Stimulated activated CD4-positive, alpha-beta T cell treated with anti-CD3 and anti-CD28 coated beads, Interleukin-4, amount 100 ng/mL, for 4 hours (primary cell): ENCODE data around the gene ST3GAL2.

Experiments used
- DNase-seq, 2 experiments: peaks; one replicate each; pipeline ENCODE4 v3.0.0-alpha.2; 2020

Gene ST3GAL2

GRCh38 chr16:70437582-70438557, 1.0 kb downstream of the ST3GAL2 start:
- DNase-seq: peak in 1 of 2 experiments; percentile 9

- DNase-seq: no peak
Measured at GRCh38 chr16:70437017-70437581, 1.8 kb downstream of the ST3GAL2 start.

- no peak for DNase-seq
Measured at GRCh38 chr16:70434484-70435260, 4.2 kb downstream of the ST3GAL2 start.

- DNase-seq: no peak
Measured at GRCh38 chr16:70433458-70434103, 5.3 kb downstream of the ST3GAL2 start.

GRCh38 chr16:70432723-70433457, 6.0 kb downstream of the ST3GAL2 start:
- DNase-seq: no peak

- DNase-seq: no peak
Measured at GRCh38 chr16:70432356-70432722, 6.6 kb downstream of the ST3GAL2 start.

GRCh38 chr16:70430667-70431536, 8.0 kb downstream of the ST3GAL2 start:
- peak; percentile 57 to 72 for DNase-seq

GRCh38 chr16:70429888-70430666, 8.8 kb downstream of the ST3GAL2 start:
- DNase-seq: no peak

- DNase-seq: peak in 1 of 2 experiments; percentile 42
Measured at GRCh38 chr16:70428178-70428998, 10.5 kb downstream of the ST3GAL2 start.

GRCh38 chr16:70427786-70428177, 11.1 kb downstream of the ST3GAL2 start:
- no peak for DNase-seq

GRCh38 chr16:70422543-70422942, 16.4 kb downstream of the ST3GAL2 start:
- no peak for DNase-seq

- no peak for DNase-seq
Measured at GRCh38 chr16:70421473-70422311, 17.2 kb downstream of the ST3GAL2 start.

- no peak for DNase-seq
Measured at GRCh38 chr16:70421014-70421413, 17.9 kb downstream of the ST3GAL2 start.

GRCh38 chr16:70419384-70420327, 19.2 kb downstream of the ST3GAL2 start:
- no peak for DNase-seq

- no peak for DNase-seq
Measured at GRCh38 chr16:70418993-70419318, 19.9 kb downstream of the ST3GAL2 start.

GRCh38 chr16:70418274-70418992, 20.5 kb downstream of the ST3GAL2 start:
- peak in 1 of 2 experiments; percentile 38 for DNase-seq

GRCh38 chr16:70417661-70418060, 21.2 kb downstream of the ST3GAL2 start:
- DNase-seq: no peak
